Measurements from ENCODE around the gene RNF224. TPM values are rescaled to one million over a fixed set of nuclear protein-coding genes. Genes with fewer than 3 reads are reported as not detected.

The RNF224 gene
- total and polyA plus RNA-seq, 2 of the 13 experiments (the other 11 are each of a cell fraction or from before 2014, with no cell fraction given): 0.09 TPM; not detected in 1

GRCh38 chr9:137218754-137219271 lies 8.5 kb upstream of the RNF224 start (continued):
- TF ChIP-seq, protein P1, sequence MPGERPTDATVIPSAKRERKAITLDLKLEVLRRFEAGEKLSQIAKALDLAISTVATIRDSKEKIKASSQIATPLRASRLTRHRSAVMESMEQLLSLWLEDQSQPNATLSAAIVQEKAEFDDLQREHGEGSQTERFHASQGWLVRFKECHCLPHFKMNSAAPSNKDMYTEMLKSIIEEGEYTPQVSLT (CRISPR knock-in tag; IDR thresholded peaks at IDR 0.05; ENCODE audit: borderline replicate concordance, low read depth): no peak
- TF ChIP-seq HOXA9 (CRISPR knock-in tag; IDR thresholded peaks at IDR 0.05; ENCODE audit: borderline replicate concordance) (no peak), ZNF652 (CRISPR knock-in tag; IDR thresholded peaks at IDR 0.05; ENCODE audit: borderline replicate concordance, low read depth) (no peak), ZNF770 (CRISPR knock-in tag; IDR thresholded peaks at IDR 0.05) (no peak), NFIB (CRISPR knock-in tag; IDR thresholded peaks at IDR 0.05; ENCODE audit: borderline replicate concordance) (no peak), KAT7 (CRISPR knock-in tag; IDR thresholded peaks at IDR 0.05; ENCODE audit: borderline replicate concordance) (no peak), ZNF331 (CRISPR knock-in tag; IDR thresholded peaks at IDR 0.05) (peak; percentile 80; the same call in 1 of the 2 replicates), ZSCAN21 (CRISPR knock-in tag; IDR thresholded peaks at IDR 0.05; ENCODE audit: borderline replicate concordance) (peak; percentile 79; the same call in 1 of the 2 replicates), ZNF788 (CRISPR knock-in tag; IDR thresholded peaks at IDR 0.05; ENCODE audit: borderline replicate concordance) (0 out of 2 replicates have a peak, but pooled peaks have one; percentile 9), ONECUT2 (CRISPR knock-in tag; IDR thresholded peaks at IDR 0.05) (no peak), ZNF160 (CRISPR knock-in tag; IDR thresholded peaks at IDR 0.05) (0 out of 2 replicates have a peak, but pooled peaks have one; percentile 17), RFX3 (CRISPR knock-in tag; IDR thresholded peaks at IDR 0.05) (no peak)
- TF ChIP-seq, protein P2, sequence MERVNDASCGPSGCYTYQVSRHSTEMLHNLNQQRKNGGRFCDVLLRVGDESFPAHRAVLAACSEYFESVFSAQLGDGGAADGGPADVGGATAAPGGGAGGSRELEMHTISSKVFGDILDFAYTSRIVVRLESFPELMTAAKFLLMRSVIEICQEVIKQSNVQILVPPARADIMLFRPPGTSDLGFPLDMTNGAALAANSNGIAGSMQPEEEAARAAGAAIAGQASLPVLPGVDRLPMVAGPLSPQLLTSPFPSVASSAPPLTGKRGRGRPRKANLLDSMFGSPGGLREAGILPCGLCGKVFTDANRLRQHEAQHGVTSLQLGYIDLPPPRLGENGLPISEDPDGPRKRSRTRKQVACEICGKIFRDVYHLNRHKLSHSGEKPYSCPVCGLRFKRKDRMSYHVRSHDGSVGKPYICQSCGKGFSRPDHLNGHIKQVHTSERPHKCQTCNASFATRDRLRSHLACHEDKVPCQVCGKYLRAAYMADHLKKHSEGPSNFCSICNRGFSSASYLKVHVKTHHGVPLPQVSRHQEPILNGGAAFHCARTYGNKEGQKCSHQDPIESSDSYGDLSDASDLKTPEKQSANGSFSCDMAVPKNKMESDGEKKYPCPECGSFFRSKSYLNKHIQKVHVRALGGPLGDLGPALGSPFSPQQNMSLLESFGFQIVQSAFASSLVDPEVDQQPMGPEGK (CRISPR knock-in tag; IDR thresholded peaks at IDR 0.05): peak; percentile 84
- TF ChIP-seq, protein P3, sequence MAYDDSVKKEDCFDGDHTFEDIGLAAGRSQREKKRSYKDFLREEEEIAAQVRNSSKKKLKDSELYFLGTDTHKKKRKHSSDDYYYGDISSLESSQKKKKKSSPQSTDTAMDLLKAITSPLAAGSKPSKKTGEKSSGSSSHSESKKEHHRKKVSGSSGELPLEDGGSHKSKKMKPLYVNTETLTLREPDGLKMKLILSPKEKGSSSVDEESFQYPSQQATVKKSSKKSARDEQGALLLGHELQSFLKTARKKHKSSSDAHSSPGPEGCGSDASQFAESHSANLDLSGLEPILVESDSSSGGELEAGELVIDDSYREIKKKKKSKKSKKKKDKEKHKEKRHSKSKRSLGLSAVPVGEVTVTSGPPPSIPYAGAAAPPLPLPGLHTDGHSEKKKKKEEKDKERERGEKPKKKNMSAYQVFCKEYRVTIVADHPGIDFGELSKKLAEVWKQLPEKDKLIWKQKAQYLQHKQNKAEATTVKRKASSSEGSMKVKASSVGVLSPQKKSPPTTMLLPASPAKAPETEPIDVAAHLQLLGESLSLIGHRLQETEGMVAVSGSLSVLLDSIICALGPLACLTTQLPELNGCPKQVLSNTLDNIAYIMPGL (CRISPR knock-in tag; IDR thresholded peaks at IDR 0.05; ENCODE audit: borderline replicate concordance in 1 of 2, low read depth in 1 of 2): peak in 1 of 2 experiments; percentile 46; a peak in 1 of 4 replicates
- TF ChIP-seq, protein P4, sequence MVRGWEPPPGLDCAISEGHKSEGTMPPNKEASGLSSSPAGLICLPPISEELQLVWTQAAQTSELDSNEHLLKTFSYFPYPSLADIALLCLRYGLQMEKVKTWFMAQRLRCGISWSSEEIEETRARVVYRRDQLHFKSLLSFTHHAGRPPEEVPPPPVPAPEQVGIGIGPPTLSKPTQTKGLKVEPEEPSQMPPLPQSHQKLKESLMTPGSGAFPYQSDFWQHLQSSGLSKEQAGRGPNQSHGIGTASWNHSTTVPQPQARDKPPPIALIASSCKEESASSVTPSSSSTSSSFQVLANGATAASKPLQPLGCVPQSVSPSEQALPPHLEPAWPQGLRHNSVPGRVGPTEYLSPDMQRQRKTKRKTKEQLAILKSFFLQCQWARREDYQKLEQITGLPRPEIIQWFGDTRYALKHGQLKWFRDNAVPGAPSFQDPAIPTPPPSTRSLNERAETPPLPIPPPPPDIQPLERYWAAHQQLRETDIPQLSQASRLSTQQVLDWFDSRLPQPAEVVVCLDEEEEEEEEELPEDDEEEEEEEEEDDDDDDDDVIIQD (CRISPR knock-in tag; IDR thresholded peaks at IDR 0.05; ENCODE audit: low read depth): no peak
